CD1c-positive myeloid dendritic cell (primary cell): ENCODE measurements around the gene AHSG.
A peak's percentile ranks its signal among the peaks of the same experiment; 100 is the strongest.
"Not testable (repeated sequence)": the region's sequence is repeated elsewhere in the genome, so short reads cannot be mapped to it uniquely, and the experiment has no call there.

Source experiments
- DNase-seq: peaks from one replicate; pipeline ENCODE4 v3.0.0-alpha.2; 2016; ENCODE audit errors: extremely low spot score

Gene AHSG

DNA sequence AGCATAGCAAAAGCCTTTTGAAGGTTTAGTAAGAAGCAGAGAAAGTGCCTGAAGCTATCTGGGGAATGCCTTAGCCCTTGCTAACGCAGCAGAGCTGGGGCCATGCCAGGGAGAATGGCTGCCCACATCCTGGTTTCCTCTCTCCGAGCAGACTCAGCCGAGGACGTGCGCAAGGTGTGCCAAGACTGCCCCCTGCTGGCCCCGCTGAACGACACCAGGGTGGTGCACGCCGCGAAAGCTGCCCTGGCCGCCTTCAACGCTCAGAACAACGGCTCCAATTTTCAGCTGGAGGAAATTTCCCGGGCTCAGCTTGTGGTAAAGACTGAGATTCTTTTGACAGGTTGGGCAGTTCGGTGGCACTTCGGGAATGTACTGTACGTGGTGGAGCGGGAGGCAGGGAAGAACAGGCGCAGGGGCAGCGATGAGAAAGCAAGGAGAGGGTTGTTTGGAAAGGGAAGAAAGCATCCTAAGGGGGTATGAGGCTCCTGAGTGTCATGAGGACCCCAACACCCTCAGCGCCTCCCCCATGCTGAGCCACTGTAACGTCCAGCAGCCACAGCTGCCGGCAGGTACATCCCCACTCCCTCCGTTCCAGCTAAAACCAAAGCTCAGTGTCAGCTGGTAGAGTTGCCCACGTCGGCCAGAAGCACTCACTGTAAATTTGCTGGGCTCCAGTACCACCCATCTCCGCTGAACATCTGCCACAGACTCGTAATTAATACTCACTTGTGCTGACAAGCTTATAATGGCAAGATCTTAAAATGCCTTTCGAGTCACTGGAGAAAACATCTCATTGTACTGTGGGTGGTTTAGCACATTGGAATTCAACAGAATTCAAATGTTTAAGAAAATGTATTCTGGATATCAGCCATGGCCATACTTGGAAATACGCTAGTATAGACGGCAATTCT, 4.4 kb downstream of the AHSG start:
- DNase-seq, result peak; percentile 86

DNA sequence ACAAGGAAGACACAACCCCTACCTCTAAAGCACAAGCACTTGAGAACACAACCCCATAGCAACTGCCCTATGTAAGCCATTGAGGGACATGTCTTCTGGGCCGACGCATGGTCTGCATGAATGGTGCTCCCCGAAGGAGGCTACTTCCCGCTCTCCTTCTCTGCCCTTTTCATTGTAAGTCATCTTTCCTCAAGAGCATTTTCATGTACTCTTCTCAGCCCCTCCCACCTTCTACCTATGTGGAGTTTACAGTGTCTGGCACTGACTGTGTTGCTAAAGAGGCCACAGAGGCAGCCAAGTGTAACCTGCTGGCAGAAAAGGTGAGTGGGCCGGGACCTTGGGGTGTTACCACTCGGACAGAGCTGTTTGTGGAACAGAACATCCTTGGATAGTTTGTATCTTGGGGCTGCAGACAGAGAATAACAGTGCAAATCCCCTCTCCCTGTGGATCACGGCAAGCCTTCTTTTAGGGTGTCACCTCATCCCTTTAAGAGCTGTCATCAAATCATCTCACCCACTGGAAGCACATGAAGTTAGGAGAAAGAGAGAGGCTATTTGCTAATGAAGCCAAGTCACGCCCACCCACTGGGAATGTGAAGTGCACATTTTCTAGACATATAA, 5.6 kb downstream of the AHSG start:
- no peak for DNase-seq

GRCh38 chr3:186619787-186620212, 6.9 kb downstream of the AHSG start:
- no peak for DNase-seq

- no peak for DNase-seq
These were observed 7.6 kb downstream of the AHSG start for GRCh38 chr3:186620213-186621092.

- DNase-seq, result no peak
These were observed 9.2 kb downstream of the AHSG start for GRCh38 chr3:186621894-186622650.

DNA sequence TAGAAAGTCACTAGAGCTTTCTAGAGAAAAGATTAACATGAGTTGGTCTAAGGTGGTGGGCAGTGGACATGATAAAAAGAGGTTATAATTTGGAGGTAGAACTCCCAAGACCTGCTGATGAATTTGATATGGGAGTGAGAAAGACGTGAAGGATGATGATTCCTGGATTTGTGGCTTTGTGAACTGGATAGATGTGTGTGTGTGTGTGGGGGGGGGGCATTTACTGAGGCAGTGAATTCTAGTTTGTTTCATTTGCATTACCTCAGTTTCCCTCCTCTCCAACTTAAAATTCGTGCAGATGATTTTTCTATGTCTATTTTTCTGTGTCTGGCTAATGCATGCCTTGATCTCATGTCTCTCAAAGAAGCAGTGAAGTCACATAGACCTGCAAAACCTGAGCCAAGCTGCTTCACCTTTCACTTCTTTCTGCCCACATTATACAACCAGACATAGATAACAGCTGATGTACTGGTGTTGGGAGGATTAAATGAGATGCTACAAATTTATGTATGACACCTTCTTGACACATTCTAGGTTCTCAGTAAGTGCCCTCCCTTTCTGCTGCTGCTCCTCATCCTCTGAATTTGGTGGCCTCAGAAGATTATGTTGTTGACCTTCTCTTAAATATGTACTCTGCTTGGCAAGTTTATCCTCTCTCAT, 9.9 kb downstream of the AHSG start:
- no peak for DNase-seq

DNA sequence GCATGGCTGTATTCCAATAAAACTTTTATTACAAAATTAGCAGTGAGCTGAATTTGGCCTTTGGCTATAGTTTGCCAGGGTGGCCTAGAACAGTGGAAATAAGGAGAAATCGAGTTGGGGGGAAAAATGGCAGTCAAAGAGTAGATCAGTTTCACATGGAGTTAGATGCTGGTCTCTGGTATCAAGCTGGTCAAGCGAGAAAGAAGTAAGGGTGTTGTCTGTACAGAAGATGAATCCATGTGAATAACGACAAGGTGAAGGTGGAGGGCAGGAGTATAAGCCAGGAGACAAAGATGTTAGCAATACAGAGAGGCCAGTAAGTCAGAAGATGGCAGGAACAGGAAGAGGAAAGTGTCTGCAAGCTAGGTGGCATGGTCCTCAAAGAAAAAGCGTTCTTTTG, 11.7 kb downstream of the AHSG start:
- no peak for DNase-seq

DNA sequence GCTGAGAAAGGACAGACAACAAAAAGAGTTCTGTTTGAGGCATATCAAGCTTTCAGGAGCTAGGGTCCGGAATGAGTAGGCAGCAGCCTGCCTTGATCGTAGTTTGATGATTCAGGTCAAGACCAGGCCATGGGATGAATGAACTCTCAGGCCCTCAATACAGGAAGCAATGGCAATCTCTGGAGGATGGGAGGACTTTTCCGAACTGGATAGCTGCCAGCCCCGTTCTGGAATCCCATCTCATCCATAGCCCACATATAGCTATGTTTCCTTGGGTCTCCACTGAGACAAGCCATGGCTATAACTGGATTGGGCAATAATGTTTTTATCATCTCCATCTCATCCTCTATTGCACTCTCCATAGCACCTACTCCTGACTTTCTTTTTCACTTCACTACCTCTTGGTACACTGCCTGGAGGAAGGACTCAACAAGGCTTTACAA, 12.8 kb downstream of the AHSG start:
- DNase-seq, result no peak

DNA sequence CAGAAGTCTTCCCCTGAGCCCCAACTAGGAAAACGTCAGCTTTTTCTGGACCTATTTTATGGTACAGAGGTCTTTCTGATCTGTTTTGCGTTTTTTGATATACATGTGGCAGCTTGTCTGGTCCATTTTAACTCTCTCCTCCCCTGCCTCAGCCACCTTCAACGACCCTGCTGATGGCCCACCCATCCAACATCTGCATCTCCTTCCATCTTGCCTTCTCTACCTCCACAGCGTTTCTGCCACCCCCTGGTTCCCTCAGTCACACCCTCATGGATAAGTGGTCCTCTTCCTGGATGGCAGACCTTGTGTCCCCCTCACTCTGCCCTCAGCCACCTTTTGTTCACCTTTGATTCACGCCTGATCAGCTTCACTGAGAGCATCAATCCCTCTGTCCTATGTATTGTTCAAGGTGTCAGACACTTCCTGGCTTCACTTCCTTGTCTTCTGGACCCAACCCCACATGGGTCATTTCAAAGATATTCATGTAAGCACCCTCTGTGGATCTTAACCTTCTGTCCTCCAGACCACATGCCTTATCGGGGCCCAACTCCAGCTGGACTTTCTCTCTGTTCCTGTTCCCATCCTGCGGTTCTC, 13.5 kb downstream of the AHSG start:
- DNase-seq, result no peak

DNA sequence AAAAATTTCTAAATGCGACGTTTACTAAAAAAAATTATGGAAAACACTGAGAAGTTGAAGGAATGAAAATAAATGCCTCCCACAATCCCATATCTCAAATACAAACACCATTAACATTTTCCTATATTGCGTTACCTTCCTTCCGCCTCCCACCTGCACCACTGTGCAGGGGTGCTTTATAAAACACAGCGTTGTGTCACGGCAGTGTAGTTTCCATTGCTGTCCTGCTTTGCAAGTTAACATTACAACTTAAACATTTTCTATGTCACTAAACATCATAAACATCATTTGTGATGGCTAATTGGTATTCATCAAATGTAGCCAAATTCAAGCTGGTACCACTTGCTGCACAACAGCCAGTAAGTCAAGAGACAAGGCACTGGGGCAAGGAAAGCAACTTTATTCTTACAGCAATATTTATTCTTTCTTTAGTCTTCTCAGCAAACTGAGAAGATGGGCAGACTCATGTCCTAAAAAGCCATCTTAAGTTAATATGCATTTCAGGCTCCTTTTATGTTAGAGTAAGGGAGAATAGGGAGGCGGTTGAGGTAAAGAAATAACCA, 15.1 kb downstream of the AHSG start:
- no peak for DNase-seq

DNA sequence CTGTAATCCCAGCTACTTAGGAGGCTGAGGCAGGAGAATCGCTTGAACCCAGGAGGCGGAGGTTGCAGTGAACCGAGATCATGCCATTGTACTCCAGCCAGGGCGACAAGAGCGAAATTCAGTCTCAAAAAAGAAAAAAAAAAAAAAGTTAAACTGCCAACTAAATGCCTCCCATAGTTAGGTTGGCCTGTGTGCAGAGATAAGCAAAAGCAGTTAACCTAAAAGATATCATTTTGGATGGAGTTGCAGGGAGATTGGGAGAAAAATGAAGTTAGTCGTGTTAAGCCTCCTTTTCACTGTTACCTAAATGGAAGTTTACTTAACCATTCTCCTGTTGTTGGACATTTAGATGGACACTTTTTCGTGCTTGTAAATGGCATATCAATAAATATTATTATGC, 15.9 kb downstream of the AHSG start:
- DNase-seq, result no peak

DNA sequence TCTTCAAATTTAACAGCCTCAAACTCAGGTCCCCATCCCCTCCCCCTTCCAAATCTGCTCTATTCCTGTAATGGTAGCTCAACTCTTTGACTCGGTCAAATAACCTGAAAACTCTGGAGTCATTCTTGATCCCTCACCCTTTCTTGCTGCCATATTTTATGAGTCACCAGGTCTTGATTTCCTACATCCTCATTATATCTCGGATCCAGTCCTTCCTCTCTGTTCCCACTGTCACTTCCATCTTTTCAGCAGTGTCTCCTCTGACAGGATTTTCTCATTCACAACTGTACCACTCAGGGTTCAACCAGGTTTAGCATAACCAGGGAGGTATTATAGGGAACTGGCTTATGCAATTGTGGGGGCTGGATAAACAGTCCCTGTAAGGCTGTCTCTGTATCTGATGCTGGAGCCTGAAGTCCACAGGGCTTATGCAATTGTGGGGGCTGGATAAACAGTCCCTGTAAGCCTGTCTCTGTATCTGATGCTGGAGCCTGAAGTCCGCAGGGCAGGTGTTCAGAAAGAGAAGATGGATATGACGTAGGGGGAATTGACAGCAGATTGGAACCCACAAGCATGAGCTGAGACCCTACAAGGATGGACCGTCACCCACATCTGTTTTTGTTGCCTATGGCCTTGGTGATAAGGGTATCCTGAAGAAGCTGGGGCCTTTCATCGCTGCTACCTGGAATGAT, 18.2 kb downstream of the AHSG start:
- DNase-seq, result peak; percentile 16

DNA sequence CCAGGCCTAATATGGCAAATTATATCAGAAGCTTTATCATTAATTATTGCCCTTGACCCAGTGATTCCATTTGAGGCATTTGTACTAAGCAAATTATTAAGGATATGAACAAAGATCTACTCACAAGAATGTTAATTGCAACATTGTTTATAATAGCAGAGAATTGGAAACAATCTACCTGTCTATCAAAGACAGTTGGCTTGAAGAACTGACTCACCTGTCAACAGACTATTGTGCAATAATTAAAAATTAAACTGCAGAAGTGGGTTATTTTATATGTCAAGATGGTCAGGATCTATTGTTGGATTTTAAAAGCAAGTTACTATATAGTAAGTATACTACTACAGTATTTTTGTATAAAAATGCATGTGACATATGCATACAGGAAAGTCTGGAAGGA, 20.6 kb downstream of the AHSG start:
- DNase-seq, result no peak

GRCh38 chr3:186634207-186634606, 21.3 kb downstream of the AHSG start:
- not testable (repeated sequence) for DNase-seq

- no peak for DNase-seq
These were observed 22.7 kb downstream of the AHSG start for GRCh38 chr3:186635532-186635931.

GRCh38 chr3:186636536-186636935, 23.7 kb downstream of the AHSG start:
- no peak for DNase-seq

DNA sequence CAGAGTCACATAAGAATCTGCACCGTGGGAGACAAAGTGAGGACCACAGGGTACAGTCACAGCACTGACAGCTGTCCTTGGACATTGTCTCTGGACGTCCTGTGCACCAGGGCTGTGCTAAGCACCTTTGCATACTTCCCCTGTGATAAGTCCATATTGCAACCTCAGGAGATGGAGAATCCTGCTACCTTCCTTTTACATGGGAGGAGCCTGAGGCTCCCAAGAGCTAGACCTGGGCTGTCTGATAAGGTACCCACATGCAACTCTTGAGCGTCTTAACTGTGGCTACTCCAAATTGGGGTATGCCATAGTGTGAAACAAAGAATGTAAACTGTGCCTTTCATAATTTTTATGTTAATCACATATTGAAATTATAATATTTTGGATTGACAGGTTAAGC, 24.8 kb downstream of the AHSG start:
- DNase-seq, result no peak

DNA sequence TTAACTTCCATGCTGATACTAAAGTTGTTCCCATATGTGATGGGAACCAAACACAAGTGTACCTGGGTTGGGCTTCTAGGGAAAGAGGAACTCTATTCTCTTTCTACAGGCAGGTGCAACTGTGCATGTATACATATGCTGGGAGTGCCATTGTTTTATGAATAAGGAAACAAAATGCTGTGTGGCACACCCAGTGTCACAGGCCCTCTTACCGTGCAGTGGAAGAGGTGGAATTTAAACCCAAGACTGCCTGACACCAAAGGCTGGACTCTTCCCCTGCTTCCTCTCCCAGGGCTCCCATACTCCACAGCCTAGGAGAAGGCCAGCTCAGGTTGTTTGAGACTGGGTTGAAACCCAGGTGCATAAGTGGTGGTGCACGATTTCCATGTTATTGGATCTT, 25.4 kb downstream of the AHSG start:
- DNase-seq, result no peak

DNA sequence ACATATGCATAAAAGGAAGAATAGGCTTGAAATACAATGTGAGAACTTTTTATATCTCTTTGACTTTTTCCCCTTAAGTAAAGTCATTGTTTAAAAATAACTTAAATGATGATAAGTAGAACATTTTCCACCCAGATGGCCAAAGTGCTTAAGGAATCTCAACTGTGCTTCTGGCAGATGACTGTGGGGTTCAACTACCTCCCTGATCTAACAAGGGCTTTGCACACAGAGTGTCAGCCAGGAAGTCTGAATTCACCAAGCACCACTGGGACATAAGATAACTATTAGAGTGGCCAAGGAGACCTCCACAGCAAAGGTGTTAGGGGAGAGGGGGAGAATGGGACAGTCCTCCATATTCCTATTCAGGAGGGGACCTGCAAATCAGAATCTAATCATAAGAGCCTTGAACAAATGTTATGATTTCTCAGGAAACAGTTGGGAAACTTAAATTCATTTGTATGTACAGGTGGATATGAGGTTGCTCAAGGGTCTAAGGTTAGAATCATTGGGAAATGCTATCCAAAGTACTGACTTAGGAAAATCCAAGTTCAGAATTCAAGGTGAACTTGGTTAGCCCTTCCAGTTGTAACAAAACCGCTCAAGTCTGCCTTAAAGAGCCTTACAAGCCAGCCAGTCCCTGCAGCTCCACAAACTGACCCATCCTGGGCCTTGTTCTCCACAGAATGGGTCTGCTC, 27.1 kb downstream of the AHSG start, which contains the start of gene FETUB:
Gene FETUB (plus strand): TSS at position 622 of the 695 bp plus-strand sequence. CDS start 62 bp downstream, at position 684.
- no peak for DNase-seq
